H1 (cell line): Measurements from ENCODE around the gene NECTIN2. TPM values are rescaled to one million over a fixed set of nuclear protein-coding genes. Genes with fewer than 3 reads are reported as not detected.

Experiments used
- CTCF ChIA-PET: fragments of 300-600 bp; sonication (Branson Sonifier 250); formaldehyde crosslinking; loops from one replicate; lab custom pipeline; 2021; ENCODE audit not compliant: partially characterized antibody; lab: Charles Lee
- POLR2A ChIA-PET: fragments of 300-600 bp; sonication (Branson Sonifier 250); formaldehyde crosslinking; loops from one replicate; lab custom pipeline; 2021; ENCODE audit warnings: inconsistent platforms; ENCODE audit not compliant: partially characterized antibody; lab: Charles Lee
- DNase-seq, 2 experiments: peaks; one replicate each; pipeline versions ENCODE4 v3.0.0 to v3.0.0-alpha.2; 2010 to 2022; ENCODE audit warnings: low spot score in 2 of 2, low read depth in 1 of 2, mixed read lengths in 1 of 2
- FAIRE-seq: peaks from 2 replicates; lab custom pipeline; 2011; peaks lifted over from hg19 to GRCh38; lab: Jason Lieb, UNC
- H2AFZ ChIP-seq: 2 replicates; pipeline ENCODE4 v1.8.1; 2012; ENCODE audit warnings: low read length, inconsistent platforms
- H2AK5ac ChIP-seq: 2 replicates; pipeline ENCODE4 v1.6.1; 2013; ENCODE audit warnings: low read depth, low read length
- H2BK120ac ChIP-seq: replicated peaks from 2 replicates; pipeline ENCODE3; 2013; ENCODE audit warnings: low read depth, low read length, inconsistent platforms
- H2BK12ac ChIP-seq: 2 replicates; pipeline ENCODE4 v1.6.1; 2013; ENCODE audit warnings: low read depth, low read length
- H2BK15ac ChIP-seq: 2 replicates; pipeline ENCODE4 v1.6.1; 2013; ENCODE audit warnings: low read length
- H2BK20ac ChIP-seq: 2 replicates; pipeline ENCODE4 v1.6.1; 2013; ENCODE audit warnings: low read length
- H2BK5ac ChIP-seq: 2 replicates; pipeline ENCODE4 v1.6.1; 2013; ENCODE audit warnings: low read depth, low read length
- H3K14ac ChIP-seq: 2 replicates; pipeline ENCODE4 v1.6.1; 2013; ENCODE audit warnings: inconsistent platforms; ENCODE audit not compliant: insufficient read length
- H3K18ac ChIP-seq: 2 replicates; pipeline ENCODE4 v1.6.1; 2013; ENCODE audit warnings: low read length; ENCODE audit errors: extremely low read depth
- H3K23ac ChIP-seq: 2 replicates; pipeline ENCODE4 v1.6.1; 2013; ENCODE audit warnings: inconsistent platforms; ENCODE audit not compliant: insufficient read length
- H3K23me2 ChIP-seq: 2 replicates; pipeline ENCODE4 v1.6.1; 2013; ENCODE audit warnings: low read depth, low read length
- H3K27ac ChIP-seq: 2 replicates; pipeline ENCODE4 v1.6.1; 2011; ENCODE audit warnings: low read depth, low read length, inconsistent platforms
- H3K27me3 ChIP-seq, 4 experiments: replicated peaks in 1 of 4; 1 replicate in 1 of 4; 2 replicates in 3 of 4; pipeline versions ENCODE4 v1.6.1 to v1.8.1; 2011 to 2013; ENCODE audit warnings: low read length in 3 of 4, mild to moderate bottlenecking in 3 of 4, inconsistent platforms in 2 of 4, mixed read lengths in 2 of 4, moderate library complexity in 1 of 4; ENCODE audit not compliant: control insufficient read depth in 3 of 4, insufficient read depth in 3 of 4; ENCODE audit errors: extremely low read depth in 1 of 4
- H3K36me3 ChIP-seq, 4 experiments: 2 replicates each; pipeline versions ENCODE4 v1.6.1 to v1.8.1; 2011 to 2013; ENCODE audit warnings: mild to moderate bottlenecking in 4 of 4, low read length in 3 of 4, moderate library complexity in 2 of 4, control low read depth in 1 of 4, inconsistent platforms in 1 of 4; ENCODE audit not compliant: insufficient read depth in 4 of 4, control insufficient read depth in 2 of 4
- H3K4ac ChIP-seq: replicated peaks from 2 replicates; pipeline ENCODE3; 2013; ENCODE audit warnings: low read length, low read depth, mixed read lengths, inconsistent platforms; ENCODE audit not compliant: insufficient read length
- H3K4me1 ChIP-seq, 4 experiments: replicated peaks in 1 of 4; 1 replicate in 1 of 4; 2 replicates in 3 of 4; pipeline versions ENCODE4 v1.6.1 to v1.8.1; 2011 to 2013; ENCODE audit warnings: low read length in 3 of 4, inconsistent platforms in 2 of 4, mixed read lengths in 1 of 4; ENCODE audit not compliant: insufficient read depth in 4 of 4, control insufficient read depth in 3 of 4
- H3K4me2 ChIP-seq, 2 experiments: 2 replicates each; pipeline versions ENCODE4 v1.6.1 to v1.8.1; 2011 to 2013; ENCODE audit warnings: low read depth in 2 of 2, low read length in 2 of 2, control low read depth in 1 of 2, inconsistent platforms in 1 of 2, mild to moderate bottlenecking in 1 of 2; ENCODE audit not compliant: insufficient read depth in 1 of 2
- H3K4me3 ChIP-seq, 4 experiments: fragments of 200-600, 300-600 bp in 1 of 4; sonication (generic), shearing (Covaris generic), sonication (Bioruptor Twin) in 1 of 4; 2 replicates each; pipeline versions ENCODE4 v1.5.1 to v1.8.1; 2011 to 2016; ENCODE audit warnings: low read length in 4 of 4, low read depth in 3 of 4, control low read depth in 2 of 4, inconsistent platforms in 2 of 4, mild to moderate bottlenecking in 2 of 4, mixed read lengths in 1 of 4, moderate library complexity in 1 of 4; ENCODE audit not compliant: insufficient read depth in 2 of 4; ENCODE audit errors: extremely low read depth in 1 of 4
- H3K56ac ChIP-seq: replicated peaks from 2 replicates; pipeline ENCODE3; 2013; ENCODE audit warnings: low read depth, mild to moderate bottlenecking, mixed read lengths, low read length, inconsistent platforms; ENCODE audit not compliant: insufficient read length
- H3K79me1 ChIP-seq: 2 replicates; pipeline ENCODE4 v1.6.1; 2013; ENCODE audit warnings: low read depth, low read length, control low read depth
- H3K79me2 ChIP-seq, 2 experiments: 2 replicates each; pipeline versions ENCODE4 v1.6.1 to v1.8.1; 2012 to 2013; ENCODE audit warnings: low read length in 2 of 2, mild to moderate bottlenecking in 2 of 2, inconsistent platforms in 1 of 2; ENCODE audit not compliant: insufficient read depth in 2 of 2, control insufficient read depth in 1 of 2
- H3K9ac ChIP-seq, 4 experiments: replicated peaks in 1 of 4; 1 replicate in 1 of 4; 2 replicates in 3 of 4; pipeline versions ENCODE4 v1.6.1 to v1.8.1; 2011 to 2013; ENCODE audit warnings: low read depth in 3 of 4, low read length in 3 of 4, control low read depth in 2 of 4, mild to moderate bottlenecking in 2 of 4, moderate library complexity in 2 of 4, inconsistent platforms in 1 of 4; ENCODE audit errors: extremely low read depth in 1 of 4
- H3K9me3 ChIP-seq, 2 experiments: 2 replicates each; pipeline versions ENCODE4 v1.6.1 to v1.8.1; 2012 to 2013; ENCODE audit warnings: mild to moderate bottlenecking in 2 of 2, moderate library complexity in 2 of 2, control low read depth in 1 of 2, inconsistent platforms in 1 of 2, low read depth in 1 of 2, low read length in 1 of 2, mixed read lengths in 1 of 2; ENCODE audit not compliant: insufficient read depth in 2 of 2
- H4K20me1 ChIP-seq, 2 experiments: replicated peaks in 1 of 2; 2 replicates each; pipeline versions ENCODE3 to v1.8.1; 2011 to 2013; ENCODE audit warnings: inconsistent platforms in 2 of 2, low read length in 2 of 2, mild to moderate bottlenecking in 1 of 2; ENCODE audit not compliant: insufficient read depth in 2 of 2, control insufficient read depth in 1 of 2
- H4K5ac ChIP-seq: 2 replicates; pipeline ENCODE4 v1.6.1; 2013; ENCODE audit warnings: low read length, low read depth, mixed read lengths, inconsistent platforms; ENCODE audit not compliant: insufficient read length
- H4K8ac ChIP-seq: 2 replicates; pipeline ENCODE4 v1.8.0; 2013; ENCODE audit warnings: mild to moderate bottlenecking, moderate library complexity, low read length, inconsistent platforms; ENCODE audit not compliant: insufficient read depth; ENCODE audit errors: extremely low read depth
- H4K91ac ChIP-seq: replicated peaks from 2 replicates; pipeline ENCODE3; 2013; ENCODE audit warnings: low read length, mixed read lengths, inconsistent platforms; ENCODE audit not compliant: insufficient read length
- FOSL1 ChIP-seq: IDR thresholded peaks from 2 replicates; pipeline ENCODE4 v1.6.1; 2011; ENCODE audit warnings: mild to moderate bottlenecking, low read depth, low read length, moderate library complexity; ENCODE audit not compliant: insufficient read depth
- JUND ChIP-seq: IDR thresholded peaks from 2 replicates; pipeline ENCODE4 v1.6.1; 2011; ENCODE audit warnings: mild to moderate bottlenecking, improper control_type of control experiment, low read length
- TEAD4 ChIP-seq: IDR thresholded peaks from 2 replicates; pipeline ENCODE4 v1.6.1; 2012; ENCODE audit warnings: low read depth, low read length, inconsistent platforms, mixed read lengths
- WGBS, 2 experiments: shearing (Covaris generic) in 1 of 2; methylation state at CpG; one replicate each; pipeline versions ENCODE4 v1.1.6 to v1.1.7; 2013 to 2015; ENCODE audit warnings: low lambda C conversion rate in 2 of 2, mixed read lengths in 2 of 2, inconsistent platforms in 1 of 2, low coverage in 1 of 2, missing lambda C conversion rate in 1 of 2; ENCODE audit not compliant: insufficient replicate concordance in 2 of 2, insufficient coverage in 1 of 2, insufficient read length in 1 of 2; ENCODE audit errors: extremely low coverage in 1 of 2, missing lambda C conversion rate in 1 of 2; 5-methylcytosine and 5-hydroxymethylcytosine counted together
- polyA plus RNA-seq, 7 experiments: library from polyadenylated mRNA; depleted of rRNA in 3 of 7; stranded (reverse) in 5 of 7; unstranded in 2 of 7; fragments of >200 nt in 5 of 7; fragments of 200-250 nt in 2 of 7; gene quantifications; 1 replicate in 5 of 7; 2 replicates in 1 of 7; 4 replicates in 1 of 7; pipeline versions ENCODE4 v1.2.1 to v1.2.3, GENCODE V29; 2011 to 2013; ENCODE audit warnings: missing spikeins in 2 of 7, mixed read lengths in 2 of 7
- total RNA-seq: library from RNA; stranded (reverse); fragmentation: NEBNext Ultra II Directional; extraction: Animal tissue kit (Norgen Biotek cat#: 25700); gene quantifications from 2 replicates; pipeline ENCODE4 v1.2.1, GENCODE V29; 2021
- TF ChIP-seq, protein P1 (sequence below): IDR thresholded peaks from 2 replicates; pipeline ENCODE4 v1.6.1; 2011; ENCODE audit warnings: low read length, improper control_type of control experiment

The NECTIN2 gene
- total and polyA plus RNA-seq, 2 of the 8 experiments (the other 6 are each of a cell fraction or from before 2014, with no cell fraction given): 184 to 237 TPM

- Histone ChIP-seq H3K36me3 (peaks cover 0 to 4% (median 0%) of the 10 kb centered on the region in 4 experiments; a peak in 1 of 8 replicates), H2BK20ac (no peak overlapping the region), H2BK12ac (no peak overlapping the region), H4K91ac (no peak overlapping the region), H3K14ac (no peak overlapping the region), H2AFZ (no peak overlapping the region), H3K23me2 (peaks cover 14% of the 10 kb centered on the region), H2BK120ac (no peak overlapping the region), H3K18ac (0 out of 2 replicates have a peak overlapping the region, but pooled peaks have one; percentile 19), H3K4ac (no peak overlapping the region), H4K8ac (no peak overlapping the region; the same call in 1 of the 2 replicates), H3K4me2 (peak overlapping the region; percentile 31 to 95; a peak in 3 of 4 replicates), H3K56ac (no peak overlapping the region), H3K27me3 (no peaks in the 10 kb centered on the region), H4K5ac (no peak overlapping the region), H4K20me1 (peaks cover 29 to 30% of the 10 kb centered on the region in 2 experiments), H2AK5ac (no peak overlapping the region), H3K79me1 (peaks cover 15% of the 10 kb centered on the region), H3K4me1 (peaks cover 13 to 24% (median 15%) of the 10 kb centered on the region in 4 experiments), H2BK5ac (no peak overlapping the region), H3K4me3 (no peak overlapping the region), H3K79me2 (peaks cover 25 to 77% of the 10 kb centered on the region in 2 experiments), H3K23ac (no peak overlapping the region), H3K9me3 (no peaks in the 10 kb centered on the region), H3K9ac (no peak overlapping the region), H2BK15ac (no peak overlapping the region), H3K27ac (no peak overlapping the region)
- WGBS, 2 experiments: 76% methylated on average over 8 of the region's 8 CpGs; no CpG with 5 or more reads in 1 of the 2 experiments
- POLR2A ChIA-PET: interaction anchor here (0.7 to 6.6 kb wide), 11 partner anchors 15 to 188 kb away, joined by 3 to 65 read pairs (median 3); partner anchors contain the start of gene TOMM40
- DNase-seq: no peak
- FAIRE-seq: no peak
- CTCF ChIA-PET: interaction anchor here (1.1 to 1.6 kb wide), 4 partner anchors 17 to 127 kb away, joined by 3 to 5 read pairs (median 4); no protein-coding TSS in a partner anchor
- no peak for TF ChIP-seq TEAD4
- no peak for TF ChIP-seq JUND
- TF ChIP-seq FOSL1: no peak
- TF ChIP-seq, protein P1, sequence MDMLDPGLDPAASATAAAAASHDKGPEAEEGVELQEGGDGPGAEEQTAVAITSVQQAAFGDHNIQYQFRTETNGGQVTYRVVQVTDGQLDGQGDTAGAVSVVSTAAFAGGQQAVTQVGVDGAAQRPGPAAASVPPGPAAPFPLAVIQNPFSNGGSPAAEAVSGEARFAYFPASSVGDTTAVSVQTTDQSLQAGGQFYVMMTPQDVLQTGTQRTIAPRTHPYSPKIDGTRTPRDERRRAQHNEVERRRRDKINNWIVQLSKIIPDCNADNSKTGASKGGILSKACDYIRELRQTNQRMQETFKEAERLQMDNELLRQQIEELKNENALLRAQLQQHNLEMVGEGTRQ: no peak
Observed at GRCh38 chr19:44850641-44851109, 4.6 kb downstream of the NECTIN2 start.
